HPDE6-E6E7 (cell line): Measurements from ENCODE around the gene MRPS31.
A peak's percentile ranks its signal among the peaks of the same experiment; 100 is the strongest.

Experiments used
- DNase-seq: peaks from one replicate; pipeline ENCODE4 v3.0.0; 2011; ENCODE audit warnings: missing footprints; ENCODE audit errors: extremely low spot score

The MRPS31 gene

GRCh38 chr13:40770934-40771618 lies at the start of gene MRPS31:
Gene MRPS31, minus strand, starts transcription at chr13:40771190. Its CDS starts 54 bp downstream, at chr13:40771136.
- DNase-seq: peak; percentile 67

GRCh38 chr13:40819797-40820315 lies 48.9 kb upstream of the MRPS31 start:
- DNase-seq: no peak

- DNase-seq: no peak
These were observed 47.9 kb upstream of the MRPS31 start for GRCh38 chr13:40818926-40819325.

GRCh38 chr13:40814803-40815202 lies 43.8 kb upstream of the MRPS31 start:
- no peak for DNase-seq

GRCh38 chr13:40813667-40814454 lies 42.9 kb upstream of the MRPS31 start:
- DNase-seq: no peak

GRCh38 chr13:40812724-40813445 lies 41.9 kb upstream of the MRPS31 start:
- no peak for DNase-seq

GRCh38 chr13:40812102-40812501 lies 41.1 kb upstream of the MRPS31 start:
- DNase-seq: no peak

- DNase-seq: no peak
These were observed 38.5 kb upstream of the MRPS31 start for GRCh38 chr13:40809471-40809870.

- no peak for DNase-seq
These were observed 35.3 kb upstream of the MRPS31 start for GRCh38 chr13:40806241-40806640.

- no peak for DNase-seq
These were observed 32.3 kb upstream of the MRPS31 start for GRCh38 chr13:40803316-40803715.

- no peak for DNase-seq
These were observed 30.5 kb upstream of the MRPS31 start for GRCh38 chr13:40801255-40802217.

GRCh38 chr13:40800559-40800958 lies 29.6 kb upstream of the MRPS31 start:
- DNase-seq: no peak

- no peak for DNase-seq
These were observed 28.5 kb upstream of the MRPS31 start for GRCh38 chr13:40799508-40799907.

GRCh38 chr13:40798380-40798779 lies 27.4 kb upstream of the MRPS31 start:
- no peak for DNase-seq

- DNase-seq: no peak
These were observed 25.7 kb upstream of the MRPS31 start for GRCh38 chr13:40796649-40797048.

GRCh38 chr13:40794414-40795368 lies 23.7 kb upstream of the MRPS31 start:
- DNase-seq: no peak

- no peak for DNase-seq
These were observed 22.3 kb upstream of the MRPS31 start for GRCh38 chr13:40793339-40793738.

GRCh38 chr13:40792284-40793051 lies 21.5 kb upstream of the MRPS31 start:
- no peak for DNase-seq

- no peak for DNase-seq
These were observed 19.2 kb upstream of the MRPS31 start for GRCh38 chr13:40790154-40790616.
